ENCODE measurements around the gene LHPP. TPM values are rescaled to one million over a fixed set of nuclear protein-coding genes. Genes with fewer than 3 reads are reported as not detected.

The LHPP gene
- total and polyA plus RNA-seq, 10 of the 15 experiments (the other 5 are each of a cell fraction or from before 2014, with no cell fraction given): 0.79 to 9.8 (median 6.7) TPM

DNA sequence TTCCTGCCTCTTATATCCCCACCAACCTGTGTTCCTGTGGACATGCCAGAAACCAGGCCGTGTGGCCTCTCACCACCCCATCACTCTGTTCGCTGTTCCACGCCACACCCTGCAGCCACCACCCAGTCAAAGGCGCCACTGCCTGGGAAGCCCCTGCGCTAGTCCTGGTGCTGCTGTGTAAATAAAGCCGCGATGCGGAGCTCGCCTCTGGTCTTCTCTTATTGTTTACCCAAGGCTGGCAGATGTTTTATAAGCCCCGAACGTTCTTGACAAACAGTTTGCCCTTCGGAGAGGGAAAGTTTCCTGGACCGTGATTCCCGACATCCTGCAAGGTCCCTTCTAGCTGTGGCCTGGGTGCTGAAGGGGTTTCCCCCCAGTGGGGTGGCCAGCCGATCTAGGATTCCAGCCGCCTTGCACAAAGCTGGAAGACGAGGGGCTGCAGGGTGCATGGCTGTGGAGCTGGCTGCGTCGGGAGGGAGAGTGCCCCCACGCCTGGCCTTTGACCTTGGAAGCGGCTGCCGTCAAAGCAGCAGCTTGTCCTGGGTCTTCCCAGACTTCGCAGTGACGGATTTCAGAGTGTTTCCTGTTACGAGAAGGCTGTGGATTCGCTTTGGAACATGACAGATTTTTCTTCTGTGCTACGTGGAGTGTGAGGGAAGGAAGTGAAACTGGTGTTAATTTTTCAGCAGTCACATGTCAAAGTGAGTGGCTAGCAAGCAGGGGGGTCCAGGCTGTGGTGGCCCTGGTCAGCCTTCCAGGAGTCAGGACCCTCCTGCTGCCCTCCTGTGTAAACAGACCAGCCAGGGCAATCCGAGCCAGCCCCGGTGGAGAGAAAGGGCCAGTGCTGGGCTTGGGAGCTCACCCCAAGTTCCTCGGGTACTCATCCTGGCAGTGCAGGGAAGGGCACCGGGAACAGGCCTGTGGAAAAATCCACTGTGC is 61.6 kb downstream of the LHPP start:
- in situ Hi-C loops (cut with MboI) (no loop called here), intact Hi-C loops (cut with micrococcal nuclease; ENCODE audit: unreplicated experiment) (no loop called here)
- Histone ChIP-seq H3K36me3 (ENCODE audit: control insufficient read depth in 2 of 2, insufficient read depth in 2 of 2, low read length in 1 of 2) (no peaks in the 10 kb centered on the region), H3K4me2 (ENCODE audit: control insufficient read depth, insufficient read depth) (peak overlapping the region; percentile 60; the same call in 1 of the 2 replicates), H3K9me3 (replicated peaks; ENCODE audit: control insufficient read depth, insufficient read depth, low read length) (no peaks in the 10 kb centered on the region), H2AFZ (ENCODE audit: control insufficient read depth, low read depth, low read length) (no peak overlapping the region), H3K4me1 (ENCODE audit: control insufficient read depth, insufficient read depth, low read length) (peaks cover 7% of the 10 kb centered on the region), H3K79me2 (ENCODE audit: control insufficient read depth, insufficient read depth, low read length) (no peaks in the 10 kb centered on the region), H3K27me3 (replicated peaks in 1 of 2; ENCODE audit: control insufficient read depth in 2 of 2, insufficient read depth in 2 of 2, low read length in 1 of 2) (no peaks in the 10 kb centered on the region), H3K27ac (ENCODE audit: control insufficient read depth, insufficient read depth) (no peak overlapping the region), H3K4me3 (no peak overlapping the region), H3K9ac (ENCODE audit: control insufficient read depth, insufficient read depth, low read length) (no peak overlapping the region), H4K20me1 (ENCODE audit: control insufficient read depth, insufficient read depth) (no peaks in the 10 kb centered on the region)
- WGBS (ENCODE audit: insufficient coverage, insufficient replicate concordance, low lambda C conversion rate, missing lambda C conversion rate): 46% methylated on average over 29 of the region's 31 CpGs
- ChIA-PET POLR2A (no interaction called here), RAD21 (ENCODE audit: unreplicated experiment) (interaction anchor here (0.9 kb wide), 1 partner anchor 16 kb away, joined by 3 read pairs; no protein-coding TSS in a partner anchor), CTCF (interaction anchor here (0.8 to 1.0 kb wide), 2 partner anchors 166 to 304 kb away, joined by 3 to 4 read pairs; no protein-coding TSS in a partner anchor), SMC1A (ENCODE audit: uncharacterized antibody, unreplicated experiment) (no interaction called here)
- TF ChIP-seq IKZF2 (IDR thresholded peaks at IDR 0.05) (peak in 1 of 2 experiments; percentile 63; a peak in 2 of 4 replicates), RAD51 (IDR thresholded peaks at IDR 0.05) (peak; percentile 55; the same call in 1 of the 2 replicates), BCL11A (IDR thresholded peaks at IDR 0.05; ENCODE audit: low read depth, low read length) (peak; percentile 10; the same call in 1 of the 2 replicates), PML (IDR thresholded peaks at IDR 0.05; ENCODE audit: low read length) (no peak), SPI1 (IDR thresholded peaks at IDR 0.05; ENCODE audit: borderline replicate concordance, insufficient read depth, low read depth, low read length) (peak; percentile 97), ESRRA (IDR thresholded peaks at IDR 0.05; ENCODE audit: low read length) (no peak), IKZF1 (conservative IDR thresholded peaks at IDR 0.05) (peak; percentile 71), FOXK2 (IDR thresholded peaks at IDR 0.05) (no peak), NR2F1 (conservative IDR thresholded peaks at IDR 0.05) (0 out of 2 replicates have a peak, but pooled peaks have one; percentile 26), SMC3 (IDR thresholded peaks at IDR 0.05; ENCODE audit: borderline replicate concordance, low read length) (no peak), CREM (IDR thresholded peaks at IDR 0.05; ENCODE audit: low read depth) (0 out of 2 replicates have a peak, but pooled peaks have one; percentile 14), GATAD2B (conservative IDR thresholded peaks at IDR 0.05; ENCODE audit: low read depth) (0 out of 2 replicates have a peak, but pooled peaks have one; percentile 41), DPF2 (IDR thresholded peaks at IDR 0.05) (peak; percentile 79; the same call in 1 of the 2 replicates), MTA2 (IDR thresholded peaks at IDR 0.05; ENCODE audit: low read depth) (peak; percentile 39; the same call in 1 of the 2 replicates)
- TF ChIP-seq, protein P1, sequence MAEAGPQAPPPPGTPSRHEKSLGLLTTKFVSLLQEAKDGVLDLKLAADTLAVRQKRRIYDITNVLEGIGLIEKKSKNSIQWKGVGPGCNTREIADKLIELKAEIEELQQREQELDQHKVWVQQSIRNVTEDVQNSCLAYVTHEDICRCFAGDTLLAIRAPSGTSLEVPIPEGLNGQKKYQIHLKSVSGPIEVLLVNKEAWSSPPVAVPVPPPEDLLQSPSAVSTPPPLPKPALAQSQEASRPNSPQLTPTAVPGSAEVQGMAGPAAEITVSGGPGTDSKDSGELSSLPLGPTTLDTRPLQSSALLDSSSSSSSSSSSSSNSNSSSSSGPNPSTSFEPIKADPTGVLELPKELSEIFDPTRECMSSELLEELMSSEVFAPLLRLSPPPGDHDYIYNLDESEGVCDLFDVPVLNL (IDR thresholded peaks at IDR 0.05; ENCODE audit: low read depth, low read length): no peak
- DNase-seq (ENCODE audit: low read depth, low spot score) (no peak), FAIRE-seq (no peak), ATAC-seq (peak; percentile 82)
- no TSS peak for BruUV-seq (replicated peaks)
